GM12891 (cell line): ENCODE measurements around the gene JKAMP.

ENCODE experiments used
- PAX5 ChIP-seq: IDR thresholded peaks from 2 replicates; pipeline ENCODE4 v1.6.1; 2011; ENCODE audit warnings: low read length, moderate library complexity, mild to moderate bottlenecking; ENCODE audit not compliant: insufficient read depth, severe bottlenecking
- POLR2A ChIP-seq: IDR thresholded peaks from 2 replicates; pipeline ENCODE4 v1.6.1; 2011; ENCODE audit warnings: low read depth, low read length, control low read depth
- POLR2AphosphoS5 ChIP-seq: IDR thresholded peaks from 2 replicates; pipeline ENCODE4 v1.6.1; 2011; ENCODE audit warnings: low read depth, low read length, control low read depth
- TAF1 ChIP-seq: IDR thresholded peaks from 2 replicates; pipeline ENCODE4 v1.6.1; 2011; ENCODE audit warnings: low read depth, low read length, control low read depth

DNA sequence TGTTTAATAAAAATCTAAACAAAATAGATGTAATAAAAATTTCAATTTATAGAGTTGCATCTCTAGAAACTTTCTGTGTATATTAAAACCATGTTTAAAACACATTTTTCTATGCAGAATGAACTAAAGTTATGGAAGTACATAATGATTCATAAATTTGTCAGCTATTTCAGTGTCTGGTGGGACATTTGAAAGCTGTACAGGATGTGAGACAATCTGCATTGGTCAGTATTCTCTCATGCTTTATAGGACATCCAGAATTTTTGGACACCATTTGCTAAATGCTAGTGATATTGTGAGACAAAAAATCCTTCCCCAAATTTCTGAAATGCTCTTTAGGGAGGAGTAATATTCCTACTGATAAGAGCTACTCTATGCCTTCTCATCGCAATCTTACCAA lies 32.5 kb upstream of the JKAMP start:
- TF ChIP-seq POLR2AphosphoS5 (no peak), POLR2A (no peak), TAF1 (no peak), PAX5 (no peak)
